Measurements from ENCODE around the gene CRX.
"Not testable (repeated sequence)": the region's sequence is repeated elsewhere in the genome, so short reads cannot be mapped to it uniquely, and the experiment has no call there.

GRCh38 chr19:47803148-47803547, 18.6 kb upstream of the CRX start:
- TF ChIP-seq CTCF, POLR2A, POLR2AphosphoS5, EP300 (IDR thresholded peaks at IDR 0.05): not testable (repeated sequence)

Data from stomach (tissue), 4 donors.